Body of pancreas (tissue), 4 donors: ENCODE measurements around the gene CD151. TPM values are rescaled to one million over a fixed set of nuclear protein-coding genes. Genes with fewer than 3 reads are reported as not detected.

Experiments used
- ATAC-seq: fragments of 150-250 bp; one replicate; pipeline ENCODE4 v1.9.1; 2016
- DNase-seq, 4 donors: peaks; one replicate each; pipeline ENCODE4 v3.0.0-alpha.2; 2019
- H3K27ac ChIP-seq, 4 donors: fragments of 200-600 bp; sonication (generic); 1 replicate in 3 of 4; 2 replicates in 1 of 4; pipeline versions ENCODE4 v1.5.1 to v1.6.1; 2016 to 2019; ENCODE audit warnings: mild to moderate bottlenecking in 1 of 4, mixed read lengths in 1 of 4, moderate library complexity in 1 of 4
- H3K27me3 ChIP-seq, 2 donors: fragments of 200-600 bp; sonication (generic); one replicate each; pipeline ENCODE4 v1.6.0; 2016; ENCODE audit warnings: mild to moderate bottlenecking in 1 of 2
- H3K36me3 ChIP-seq, 2 donors: fragments of 200-600 bp; sonication (generic); replicated peaks in 1 of 2; 2 replicates each; pipeline ENCODE4 v1.5.1; 2016; ENCODE audit warnings: low read depth in 2 of 2; ENCODE audit not compliant: insufficient read depth in 1 of 2
- H3K4me1 ChIP-seq: fragments of 200-600 bp; sonication (generic); one replicate; pipeline ENCODE4 v1.6.0; 2016
- H3K4me3 ChIP-seq, 2 donors: fragments of 200-600 bp; sonication (generic); 1 replicate in 1 of 2; 2 replicates in 1 of 2; pipeline ENCODE4 v1.5.1; 2016 to 2019
- H3K9me3 ChIP-seq, 3 donors: fragments of 200-600 bp; sonication (generic); 1 replicate in 2 of 3; 2 replicates in 1 of 3; pipeline ENCODE4 v1.5.1; 2016
- CTCF ChIP-seq, 7 experiments: fragments of 450-650 bp in 4 of 7; fragments of 200-600 bp in 3 of 7; sonication (generic) in 3 of 7; IDR thresholded peaks; one replicate each; pipeline ENCODE4 v1.5.1; 2016 to 2019; ENCODE audit warnings: antibody characterized with exemption in 7 of 7
- POLR2A ChIP-seq, 3 donors: fragments of 450-650 bp; IDR thresholded peaks; one replicate each; pipeline ENCODE4 v1.6.1; 2016; ENCODE audit warnings: antibody characterized with exemption in 3 of 3, mild to moderate bottlenecking in 2 of 3
- WGBS, 2 donors: methylation state at CpG; one replicate each; pipeline ENCODE4 v1.1.5; 2017; 5-methylcytosine and 5-hydroxymethylcytosine counted together
- intact Hi-C: fragments of 100-400 bp; cut with DNase I; formaldehyde crosslinking; loops from one replicate; pipeline ENCODE4 v1.15.1; 2023
- total RNA-seq, 2 donors: library from RNA; depleted of rRNA; stranded (reverse); fragments of >200 nt; gene quantifications; one replicate each; pipeline ENCODE4 v1.1.0, GENCODE V29; 2016

Gene CD151
- total RNA-seq, 2 donors from 2014 or later: 152 to 282 TPM

GRCh38 chr11:847876-848275 lies 15.1 kb downstream of the CD151 start:
- no peak for ATAC-seq
- DNase-seq: no peak
- peaks cover 60% of the 10 kb centered on the region for H3K4me1 ChIP-seq
- H3K36me3 ChIP-seq: no peaks in the 10 kb centered on the region
- H3K9me3 ChIP-seq: no peaks in the 10 kb centered on the region
- TF ChIP-seq POLR2A (IDR thresholded peaks at IDR 0.05) (no peak), CTCF (IDR thresholded peaks at IDR 0.05) (no peak)
- 68 to 100% methylated on average over 1 to 15 of the region's 18 CpGs for WGBS, 2 donors
- no peak overlapping the region for H3K4me3 ChIP-seq
- peaks cover 0 to 6% of the 10 kb centered on the region in 2 donors for H3K27me3 ChIP-seq
- H3K27ac ChIP-seq: no peak overlapping the region
- intact Hi-C loops: loop anchor here (2.0 to 5.0 kb wide), 2 partner anchors 74 to 205 kb away; no protein-coding TSS in a partner anchor

- intact Hi-C loops: loop anchor here (2.0 to 5.0 kb wide), 2 partner anchors 74 to 204 kb away; no protein-coding TSS in a partner anchor
- Histone ChIP-seq H3K4me3 (no peak overlapping the region), H3K36me3 (no peaks in the 10 kb centered on the region), H3K27me3 (peaks cover 0 to 6% of the 10 kb centered on the region in 2 donors), H3K27ac (no peak overlapping the region), H3K9me3 (no peaks in the 10 kb centered on the region), H3K4me1 (peaks cover 56% of the 10 kb centered on the region)
- peak; percentile 15 for ATAC-seq
- TF ChIP-seq CTCF (IDR thresholded peaks at IDR 0.05) (peak; percentile 80 to 97 (median 87)), POLR2A (IDR thresholded peaks at IDR 0.05) (no peak)
- 0 to 33% methylated on average over 2 to 14 of the region's 14 CpGs for WGBS, 2 donors
- DNase-seq: peak in 3 of 4 donors; percentile 60 to 64 (median 64)
Measured at GRCh38 chr11:848380-848931, 15.7 kb downstream of the CD151 start.

GRCh38 chr11:849104-849824 lies 16.5 kb downstream of the CD151 start:
- ATAC-seq (no peak), DNase-seq (no peak)
- Histone ChIP-seq H3K27ac (no peak overlapping the region), H3K4me1 (peaks cover 48% of the 10 kb centered on the region), H3K36me3 (no peaks in the 10 kb centered on the region), H3K9me3 (no peaks in the 10 kb centered on the region), H3K27me3 (peaks cover 0 to 6% of the 10 kb centered on the region in 2 donors), H3K4me3 (no peak overlapping the region)
- TF ChIP-seq CTCF (IDR thresholded peaks at IDR 0.05) (no peak), POLR2A (IDR thresholded peaks at IDR 0.05) (no peak)
- intact Hi-C loops: loop anchor here (2.0 to 5.0 kb wide), 2 partner anchors 73 to 204 kb away; no protein-coding TSS in a partner anchor
- WGBS, 2 donors: 6 to 53% methylated on average over 3 to 49 of the region's 71 CpGs

- H3K9me3 ChIP-seq: no peaks in the 10 kb centered on the region
- ATAC-seq: no peak
- H3K27ac ChIP-seq: no peak overlapping the region
- TF ChIP-seq POLR2A (IDR thresholded peaks at IDR 0.05) (no peak), CTCF (IDR thresholded peaks at IDR 0.05) (no peak)
- H3K4me3 ChIP-seq: no peak overlapping the region
- WGBS, 2 donors: 39 to 65% methylated on average over 13 to 61 of the region's 97 CpGs
- no peak for DNase-seq
- H3K4me1 ChIP-seq: peaks cover 40% of the 10 kb centered on the region
- H3K27me3 ChIP-seq: peaks cover 0 to 6% of the 10 kb centered on the region in 2 donors
- no peaks in the 10 kb centered on the region for H3K36me3 ChIP-seq
- intact Hi-C loops: loop anchor here (2.0 to 5.0 kb wide), 2 partner anchors 72 to 203 kb away; no protein-coding TSS in a partner anchor
Measured at GRCh38 chr11:849951-850774, 17.4 kb downstream of the CD151 start.
